Adrenal gland (tissue), 5 donors: Measurements from ENCODE around the gene ACP1.

Experiments
- CTCF ChIP-seq, 6 experiments: fragments of 450-650 bp in 4 of 6; fragments of 200-600 bp in 2 of 6; sonication (generic) in 1 of 6; IDR thresholded peaks; 1 replicate in 5 of 6; 2 replicates in 1 of 6; pipeline versions ENCODE4 v1.5.1 to v1.8.0; 2016 to 2021; ENCODE audit warnings: antibody characterized with exemption in 6 of 6, mild to moderate bottlenecking in 2 of 6, moderate library complexity in 1 of 6
- POLR2A ChIP-seq, 2 donors: fragments of 450-650 bp; IDR thresholded peaks; one replicate each; pipeline ENCODE4 v1.6.1; 2017; ENCODE audit warnings: antibody characterized with exemption in 2 of 2, mild to moderate bottlenecking in 2 of 2, moderate library complexity in 1 of 2
- donor health status: DM: no; HTN: no; CAD: no.

GRCh38 chr2:319059-319600 is 54.4 kb downstream of the ACP1 start:
- TF ChIP-seq CTCF (IDR thresholded peaks at IDR 0.05) (no peak), POLR2A (IDR thresholded peaks at IDR 0.05) (no peak)
